Activated CD8-positive, alpha-beta memory T cell treated with anti-CD3 and anti-CD28 coated beads, Interleukin-2, amount 50 U/mL, for 1 hour (primary cell): ENCODE data around the gene DERL3.
A peak's percentile ranks its signal among the peaks of the same experiment; 100 is the strongest.
"Not testable (repeated sequence)": the region's sequence is repeated elsewhere in the genome, so short reads cannot be mapped to it uniquely, and the experiment has no call there.

Source experiments
- DNase-seq: peaks from one replicate; pipeline ENCODE4 v3.0.0-alpha.2; 2020; ENCODE audit errors: extremely low read depth

The DERL3 gene

GRCh38 chr22:23838681-23839468 lies at the start of gene DERL3:
Gene DERL3, minus strand, starts transcription at chr22:23839006. Its CDS starts 19 bp downstream, at chr22:23838987.
- peak; percentile 80 for DNase-seq

- DNase-seq = no peak
These were observed 45.3 kb upstream of the DERL3 start for GRCh38 chr22:23884140-23884539.

GRCh38 chr22:23883658-23884057 lies 44.9 kb upstream of the DERL3 start:
- DNase-seq = no peak

GRCh38 chr22:23882370-23882769 lies 43.6 kb upstream of the DERL3 start:
- no peak for DNase-seq

GRCh38 chr22:23878219-23878618 lies 39.4 kb upstream of the DERL3 start:
- no peak for DNase-seq

- no peak for DNase-seq
These were observed 38.8 kb upstream of the DERL3 start for GRCh38 chr22:23877566-23877965.

GRCh38 chr22:23875801-23876200 lies 37.0 kb upstream of the DERL3 start:
- DNase-seq = no peak

GRCh38 chr22:23874871-23875270 lies 36.1 kb upstream of the DERL3 start:
- DNase-seq = no peak

GRCh38 chr22:23868580-23868979 lies 29.8 kb upstream of the DERL3 start:
- DNase-seq = no peak

- not testable (repeated sequence) for DNase-seq
These were observed 25.8 kb upstream of the DERL3 start for GRCh38 chr22:23864499-23865154.

GRCh38 chr22:23862103-23862502 lies 23.3 kb upstream of the DERL3 start:
- no peak for DNase-seq

GRCh38 chr22:23860187-23860586 lies 21.4 kb upstream of the DERL3 start:
- not testable (repeated sequence) for DNase-seq

- no peak for DNase-seq
These were observed 20.4 kb upstream of the DERL3 start for GRCh38 chr22:23859201-23859600.

GRCh38 chr22:23858484-23858815 lies 19.6 kb upstream of the DERL3 start:
- DNase-seq = no peak

GRCh38 chr22:23857606-23858483 lies 19.0 kb upstream of the DERL3 start, which contains the start of gene SLC2A11:
Gene SLC2A11, plus strand, starts transcription at chr22:23857875. Its CDS starts 125 bp downstream, at chr22:23858000.
- DNase-seq = peak; percentile 92

GRCh38 chr22:23856721-23857605 lies 18.2 kb upstream of the DERL3 start:
- DNase-seq = no peak

GRCh38 chr22:23850136-23850611 lies 11.4 kb upstream of the DERL3 start:
- no peak for DNase-seq

GRCh38 chr22:23849009-23850006 lies 10.5 kb upstream of the DERL3 start:
- DNase-seq = no peak

GRCh38 chr22:23847991-23848864 lies 9.4 kb upstream of the DERL3 start:
- DNase-seq = no peak
